Measurements from ENCODE around the gene DLG2. TPM values are rescaled to one million over a fixed set of nuclear protein-coding genes. Genes with fewer than 3 reads are reported as not detected.
A peak's percentile ranks its signal among the peaks of the same experiment; 100 is the strongest.

The DLG2 gene
- total RNA-seq, 1 donor from 2014 or later: 0.26 TPM

DNA sequence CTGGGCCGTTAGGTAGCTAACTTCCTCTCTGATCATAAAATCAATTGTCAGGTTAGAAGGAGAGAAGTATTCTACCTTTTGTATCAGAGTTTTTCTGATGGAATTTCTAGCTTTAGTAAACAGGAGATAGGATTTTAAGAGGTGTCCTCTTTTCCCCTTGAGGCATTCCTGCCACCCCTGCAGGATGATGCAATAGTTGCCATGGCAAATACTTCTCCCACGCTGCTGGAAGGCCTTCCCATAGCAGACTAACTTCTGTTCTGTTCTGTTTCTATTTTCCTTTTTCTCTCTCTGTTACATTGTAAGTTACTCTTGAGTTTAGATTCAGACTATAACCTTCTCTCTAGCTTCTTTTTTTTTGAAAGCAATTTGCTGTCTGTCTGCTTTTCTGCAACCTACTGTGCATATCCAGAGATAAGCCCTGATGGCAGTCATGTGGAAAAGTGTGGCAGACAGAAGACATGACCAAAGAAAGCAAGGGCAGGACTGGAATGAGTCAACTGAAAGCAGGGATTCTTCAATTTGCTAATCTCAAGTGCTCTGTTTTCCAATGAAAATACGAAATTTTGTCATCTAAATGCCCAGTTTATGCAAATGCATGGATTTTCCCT is 679.1 kb downstream of the DLG2 start:
- Histone ChIP-seq H3K27me3 (ENCODE audit: control insufficient read depth, insufficient read depth, low read length) (no peaks in the 10 kb centered on the region), H3K36me3 (ENCODE audit: control insufficient read depth, insufficient read depth, low read length) (no peaks in the 10 kb centered on the region), H3K4me3 (ENCODE audit: low read depth, low read length) (no peak overlapping the region)
- FAIRE-seq: no peak
- TF ChIP-seq, protein P1, sequence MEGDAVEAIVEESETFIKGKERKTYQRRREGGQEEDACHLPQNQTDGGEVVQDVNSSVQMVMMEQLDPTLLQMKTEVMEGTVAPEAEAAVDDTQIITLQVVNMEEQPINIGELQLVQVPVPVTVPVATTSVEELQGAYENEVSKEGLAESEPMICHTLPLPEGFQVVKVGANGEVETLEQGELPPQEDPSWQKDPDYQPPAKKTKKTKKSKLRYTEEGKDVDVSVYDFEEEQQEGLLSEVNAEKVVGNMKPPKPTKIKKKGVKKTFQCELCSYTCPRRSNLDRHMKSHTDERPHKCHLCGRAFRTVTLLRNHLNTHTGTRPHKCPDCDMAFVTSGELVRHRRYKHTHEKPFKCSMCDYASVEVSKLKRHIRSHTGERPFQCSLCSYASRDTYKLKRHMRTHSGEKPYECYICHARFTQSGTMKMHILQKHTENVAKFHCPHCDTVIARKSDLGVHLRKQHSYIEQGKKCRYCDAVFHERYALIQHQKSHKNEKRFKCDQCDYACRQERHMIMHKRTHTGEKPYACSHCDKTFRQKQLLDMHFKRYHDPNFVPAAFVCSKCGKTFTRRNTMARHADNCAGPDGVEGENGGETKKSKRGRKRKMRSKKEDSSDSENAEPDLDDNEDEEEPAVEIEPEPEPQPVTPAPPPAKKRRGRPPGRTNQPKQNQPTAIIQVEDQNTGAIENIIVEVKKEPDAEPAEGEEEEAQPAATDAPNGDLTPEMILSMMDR (IDR thresholded peaks at IDR 0.05; ENCODE audit: insufficient read depth, low read length, severe bottlenecking): no peak
- peak; percentile 21 for DNase-seq (ENCODE audit: low read depth)

DNA sequence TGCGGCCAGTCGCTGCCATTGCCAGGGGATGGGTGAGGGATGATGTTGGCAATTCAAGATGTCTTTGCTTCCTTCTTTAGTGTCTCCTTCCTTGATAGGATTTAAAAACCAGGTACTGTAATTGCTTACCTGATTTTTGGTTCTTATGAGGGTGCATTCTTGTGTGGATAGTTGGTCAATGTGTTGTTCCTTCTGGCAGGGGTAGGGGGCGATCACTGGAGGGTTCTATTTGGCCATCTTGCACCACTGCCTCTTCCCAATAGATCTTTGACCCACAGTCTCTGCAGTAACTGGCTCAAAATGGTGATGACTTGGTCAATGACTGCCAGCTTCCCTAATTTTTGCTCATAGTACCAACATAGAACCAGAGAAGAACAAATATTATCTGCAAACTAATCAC is 680.1 kb downstream of the DLG2 start:
- Histone ChIP-seq H3K36me3 (ENCODE audit: control insufficient read depth, insufficient read depth, low read length) (no peaks in the 10 kb centered on the region), H3K4me3 (ENCODE audit: low read depth, low read length) (no peak overlapping the region), H3K27me3 (ENCODE audit: control insufficient read depth, insufficient read depth, low read length) (no peaks in the 10 kb centered on the region)
- TF ChIP-seq, protein P1 (IDR thresholded peaks at IDR 0.05; ENCODE audit: insufficient read depth, low read length, severe bottlenecking): no peak
- FAIRE-seq (no peak), DNase-seq (ENCODE audit: low read depth) (no peak)

DNA sequence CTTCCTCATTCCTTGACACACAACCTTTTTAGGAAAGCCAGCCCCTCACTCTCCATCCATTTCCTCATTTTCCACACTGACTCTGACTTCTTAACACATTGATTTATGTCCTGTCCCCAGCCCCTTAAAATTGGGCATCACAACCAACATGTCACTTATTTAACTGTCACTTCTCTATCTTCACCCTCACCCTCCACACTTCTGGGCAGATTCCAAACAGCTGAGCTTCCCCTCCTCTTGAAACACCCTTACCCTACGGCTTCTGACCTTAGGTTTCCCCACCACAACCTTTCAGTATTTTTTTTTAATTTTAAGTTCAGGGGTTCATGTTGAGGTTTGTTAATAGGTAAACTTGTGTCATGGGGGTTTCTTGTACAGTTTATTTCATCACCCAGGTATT is 696.3 kb downstream of the DLG2 start:
- TF ChIP-seq, protein P1 (IDR thresholded peaks at IDR 0.05; ENCODE audit: insufficient read depth, low read length, severe bottlenecking): no peak
- H3K27me3 ChIP-seq (ENCODE audit: control insufficient read depth, insufficient read depth, low read length): no peaks in the 10 kb centered on the region
- no peak for FAIRE-seq
- no peak overlapping the region for H3K4me3 ChIP-seq (ENCODE audit: low read depth, low read length)
- H3K36me3 ChIP-seq (ENCODE audit: control insufficient read depth, insufficient read depth, low read length): no peaks in the 10 kb centered on the region
- no peak for DNase-seq (ENCODE audit: low read depth)

DNA sequence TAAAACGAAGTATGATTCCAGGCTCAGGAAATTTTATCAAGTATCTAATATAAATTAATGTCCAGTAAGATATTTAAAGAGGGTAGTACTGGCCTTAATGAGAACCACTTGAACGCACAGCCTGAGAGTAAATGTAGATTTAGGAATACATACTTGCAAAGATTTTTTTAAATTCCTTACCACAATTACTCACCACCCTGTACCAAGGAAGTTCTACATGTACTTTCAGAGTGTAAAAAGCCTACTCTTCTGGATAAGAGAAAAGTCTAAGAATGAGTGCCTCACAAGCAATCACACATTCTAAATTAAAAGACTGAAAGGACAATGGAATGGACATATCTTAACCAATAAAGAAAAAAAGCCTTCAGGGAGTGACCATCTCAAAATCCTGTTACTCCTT is 697.4 kb downstream of the DLG2 start:
- FAIRE-seq: no peak
- H3K4me3 ChIP-seq (ENCODE audit: low read depth, low read length): no peak overlapping the region
- no peaks in the 10 kb centered on the region for H3K36me3 ChIP-seq (ENCODE audit: control insufficient read depth, insufficient read depth, low read length)
- no peaks in the 10 kb centered on the region for H3K27me3 ChIP-seq (ENCODE audit: control insufficient read depth, insufficient read depth, low read length)
- DNase-seq (ENCODE audit: low read depth): no peak
- TF ChIP-seq, protein P1 (IDR thresholded peaks at IDR 0.05; ENCODE audit: insufficient read depth, low read length, severe bottlenecking): no peak

DNA sequence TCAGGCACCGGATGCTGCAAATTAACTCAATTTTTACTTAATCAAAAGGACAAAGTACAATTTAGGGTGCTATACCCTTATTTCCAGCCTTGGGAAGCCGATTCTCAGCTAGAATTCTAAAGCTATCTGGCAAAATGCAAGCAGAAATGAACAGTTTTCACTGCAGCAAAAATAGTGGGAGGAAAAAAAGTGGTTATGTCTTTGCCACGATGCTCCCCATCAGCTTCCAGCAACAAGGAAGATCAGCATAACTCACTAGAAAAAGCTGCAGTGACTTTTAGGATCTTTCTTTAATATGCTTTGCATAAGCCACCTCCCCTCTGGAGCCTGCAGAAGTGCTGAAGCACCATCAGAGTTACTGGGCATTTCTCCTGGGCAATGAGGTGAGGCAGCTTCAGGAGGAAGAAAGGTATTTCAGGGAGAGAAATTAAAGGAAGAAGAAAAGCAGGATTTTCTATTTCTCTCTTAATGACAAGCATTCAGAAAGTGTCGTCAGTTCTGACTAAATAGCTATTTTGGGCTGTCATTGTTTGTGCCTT is 702.9 kb downstream of the DLG2 start:
- H3K27me3 ChIP-seq (ENCODE audit: control insufficient read depth, insufficient read depth, low read length): peaks cover 4% of the 10 kb centered on the region
- H3K4me3 ChIP-seq (ENCODE audit: low read depth, low read length): no peak overlapping the region
- no peaks in the 10 kb centered on the region for H3K36me3 ChIP-seq (ENCODE audit: control insufficient read depth, insufficient read depth, low read length)
- TF ChIP-seq, protein P1 (IDR thresholded peaks at IDR 0.05; ENCODE audit: insufficient read depth, low read length, severe bottlenecking): no peak
- no peak for FAIRE-seq
- DNase-seq (ENCODE audit: low read depth): no peak

DNA sequence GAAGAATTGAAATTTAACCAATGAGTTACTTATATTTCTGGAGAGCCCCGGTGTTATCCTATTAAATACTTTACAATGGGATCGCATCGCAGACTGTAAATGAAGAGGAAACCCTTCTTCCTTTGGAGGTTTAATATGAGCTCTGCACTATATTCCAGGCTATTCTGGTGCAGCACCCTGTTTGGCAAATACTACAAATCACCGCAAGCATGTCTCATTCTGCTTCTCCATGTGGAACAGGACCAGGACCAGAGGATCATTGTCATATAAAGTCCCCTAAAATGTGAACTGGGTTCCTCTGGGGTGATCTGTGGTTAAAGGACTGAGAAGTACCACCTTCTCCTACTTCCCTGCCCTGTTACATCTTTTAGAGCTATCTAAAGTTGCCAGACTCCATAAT is 703.7 kb downstream of the DLG2 start:
- Histone ChIP-seq H3K36me3 (ENCODE audit: control insufficient read depth, insufficient read depth, low read length) (no peaks in the 10 kb centered on the region), H3K4me3 (ENCODE audit: low read depth, low read length) (no peak overlapping the region), H3K27me3 (ENCODE audit: control insufficient read depth, insufficient read depth, low read length) (peaks cover 4% of the 10 kb centered on the region)
- DNase-seq (ENCODE audit: low read depth): no peak
- TF ChIP-seq, protein P1 (IDR thresholded peaks at IDR 0.05; ENCODE audit: insufficient read depth, low read length, severe bottlenecking): no peak
- FAIRE-seq: no peak

All from bronchial epithelial cell (primary cell).